Skeletal muscle tissue (tissue), 4 donors: ENCODE results near the gene ZNF304. TPM values are rescaled to one million over a fixed set of nuclear protein-coding genes. Genes with fewer than 3 reads are reported as not detected.
A peak's percentile ranks its signal among the peaks of the same experiment; 100 is the strongest.

Source experiments
- H3K27ac ChIP-seq: one replicate; pipeline ENCODE4 v1.7.0; 2013; ENCODE audit warnings: mild to moderate bottlenecking, low read depth, low read length, inconsistent platforms
- H3K27me3 ChIP-seq, 3 donors: one replicate each; pipeline ENCODE4 v1.7.0; 2013; ENCODE audit warnings: low read length in 3 of 3; ENCODE audit not compliant: control insufficient read depth in 3 of 3, insufficient read depth in 3 of 3
- H3K36me3 ChIP-seq, 3 donors: one replicate each; pipeline ENCODE4 v1.7.0; 2013; ENCODE audit warnings: low read length in 3 of 3; ENCODE audit not compliant: control insufficient read depth in 3 of 3, insufficient read depth in 3 of 3
- H3K4me1 ChIP-seq, 3 donors: one replicate each; pipeline ENCODE4 v1.7.0; 2013; ENCODE audit warnings: low read length in 3 of 3, mild to moderate bottlenecking in 3 of 3; ENCODE audit not compliant: control insufficient read depth in 3 of 3, insufficient read depth in 3 of 3
- H3K4me3 ChIP-seq, 3 donors: one replicate each; pipeline ENCODE4 v1.7.0; 2013; ENCODE audit warnings: low read length in 3 of 3
- H3K9ac ChIP-seq, 3 donors: one replicate each; pipeline ENCODE4 v1.7.0; 2013; ENCODE audit warnings: low read length in 3 of 3, mild to moderate bottlenecking in 3 of 3, moderate library complexity in 2 of 3, low read depth in 1 of 3
- H3K9me3 ChIP-seq, 3 donors: one replicate each; pipeline ENCODE4 v1.7.0; 2013; ENCODE audit warnings: low read length in 3 of 3; ENCODE audit not compliant: control insufficient read depth in 3 of 3
- total RNA-seq: library from RNA; depleted of rRNA; stranded (reverse); fragments of >200 nt; gene quantifications from one replicate; pipeline ENCODE4 v1.2.3, GENCODE V29; 2014
- donor health status: Osteomylitis.

The ZNF304 gene
- 16.2 TPM for total RNA-seq

- Histone ChIP-seq H3K27ac (peak within 1 kb of the TSS; percentile 88), H3K4me3 (peak within 1 kb of the TSS; percentile 90 to 100 (median 93)), H3K27me3 (no peaks in the 10 kb centered on the region), H3K9ac (peak within 1 kb of the TSS; percentile 97 to 99 (median 99)), H3K36me3 (peaks cover 30 to 37% (median 31%) of the 10 kb centered on the region in 3 donors), H3K4me1 (peaks cover 22 to 32% (median 25%) of the 10 kb centered on the region in 3 donors), H3K9me3 (peaks cover 0 to 5% (median 2%) of the 10 kb centered on the region in 3 donors)
These were observed at the start of gene ZNF304 for GRCh38 chr19:57350877-57351805. Gene ZNF304 (plus strand): TSS chr19:57351271. CDS start chr19:57351665, 394 bp downstream.

DNA sequence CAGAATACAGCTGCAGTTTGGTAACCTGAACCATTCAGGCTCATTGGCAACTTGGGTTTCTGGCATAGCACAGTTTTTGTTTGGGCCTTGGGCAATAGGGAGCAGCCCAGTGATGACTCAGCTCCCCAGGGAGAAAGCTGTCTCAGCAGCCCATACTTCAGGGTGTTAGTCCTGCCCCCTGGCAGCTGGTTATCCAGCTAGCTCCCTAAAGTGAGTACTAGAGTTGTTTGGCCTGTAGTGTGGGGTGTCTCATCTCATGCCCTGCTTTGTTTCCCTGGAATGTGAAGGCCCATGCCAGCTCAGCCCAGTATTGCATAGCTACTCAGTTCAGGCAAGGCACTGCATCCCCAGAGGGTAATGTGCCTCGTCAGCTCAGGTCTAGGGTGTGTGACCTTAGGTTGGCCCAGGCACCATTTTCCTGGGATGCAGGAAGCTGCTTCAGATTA is 49.0 kb upstream of the ZNF304 start:
- Histone ChIP-seq H3K36me3 (peaks cover 2 to 4% (median 3%) of the 10 kb centered on the region in 3 donors), H3K9ac (peak overlapping the region in 2 of 3 donors; percentile 17 to 25), H3K27me3 (no peaks in the 10 kb centered on the region)

DNA sequence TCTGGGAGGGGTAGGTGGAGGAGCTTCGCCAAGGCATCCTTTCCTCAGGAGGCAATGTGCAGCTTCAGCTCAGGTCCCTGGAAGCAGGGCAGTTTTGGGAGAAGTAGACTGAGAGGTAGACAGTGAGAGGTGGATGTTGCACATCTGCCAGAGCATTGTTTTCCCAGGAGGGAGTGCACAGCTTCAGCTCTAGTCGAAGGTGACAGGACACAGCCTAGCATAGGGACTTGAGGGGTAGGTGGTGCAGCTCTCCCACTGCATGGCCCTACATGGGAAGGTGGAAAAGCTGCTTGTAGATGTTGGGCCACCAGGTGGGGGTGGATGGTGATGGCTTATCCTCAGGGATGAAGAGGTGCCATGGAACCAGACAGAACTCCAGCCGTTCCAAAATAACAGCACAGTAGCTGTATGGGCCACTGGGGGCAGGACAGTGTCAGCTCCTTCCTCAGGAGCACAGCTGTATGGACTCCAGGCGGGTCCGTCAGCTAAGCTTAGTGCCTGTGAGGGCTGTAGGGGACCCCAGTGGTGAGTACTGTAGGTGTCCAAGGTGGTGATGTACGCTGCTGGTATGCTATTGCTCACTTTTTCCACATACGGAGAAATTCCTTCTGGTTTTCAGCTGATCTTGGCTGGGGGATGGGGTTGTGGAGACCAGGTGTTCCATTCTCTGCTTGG is 48.2 kb upstream of the ZNF304 start:
- peak overlapping the region; percentile 63 for H3K27ac ChIP-seq
- no peaks in the 10 kb centered on the region for H3K27me3 ChIP-seq
- peaks cover 2 to 4% (median 3%) of the 10 kb centered on the region in 3 donors for H3K36me3 ChIP-seq
- H3K9me3 ChIP-seq, result no peaks in the 10 kb centered on the region
- peak overlapping the region; percentile 17 to 60 (median 41) for H3K4me3 ChIP-seq
- H3K9ac ChIP-seq, result peak overlapping the region in 2 of 3 donors; percentile 20 to 47
- H3K4me1 ChIP-seq, result peaks cover 23 to 25% (median 24%) of the 10 kb centered on the region in 3 donors

More for the DNA sequence above, 49.0 kb upstream of the ZNF304 start:
- peak overlapping the region; percentile 17 to 60 (median 41) for H3K4me3 ChIP-seq
- peak overlapping the region; percentile 63 for H3K27ac ChIP-seq
- no peaks in the 10 kb centered on the region for H3K9me3 ChIP-seq
- H3K4me1 ChIP-seq, result peaks cover 23 to 25% (median 24%) of the 10 kb centered on the region in 3 donors

GRCh38 chr19:57305056-57305455 is 46.0 kb upstream of the ZNF304 start:
- Histone ChIP-seq H3K36me3 (peaks cover 2 to 8% (median 2%) of the 10 kb centered on the region in 3 donors), H3K27ac (no peak overlapping the region)

DNA sequence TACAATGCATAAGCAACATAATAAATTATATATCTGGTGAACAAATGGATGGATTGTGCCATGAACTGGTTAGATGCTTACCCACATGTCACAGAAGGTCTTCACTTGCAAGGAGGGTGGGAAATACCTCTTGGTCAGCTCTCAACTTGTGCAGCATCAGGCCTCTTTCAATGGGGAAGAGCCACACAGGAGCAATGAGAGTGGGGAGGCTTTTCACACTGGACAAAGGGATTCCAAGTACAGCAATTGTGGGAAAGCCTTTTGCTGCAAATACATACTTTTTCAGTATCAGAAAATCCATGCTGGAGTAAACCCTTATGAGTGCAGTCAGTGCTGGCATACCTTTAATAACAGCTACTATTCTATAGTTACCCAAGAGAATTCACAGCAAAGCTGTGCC is 42.6 kb upstream of the ZNF304 start:
- H3K9ac ChIP-seq, result no peak overlapping the region
- peaks cover 0 to under 1% (median 0%) of the 10 kb centered on the region in 3 donors for H3K4me1 ChIP-seq
- no peaks in the 10 kb centered on the region for H3K27me3 ChIP-seq
- no peak overlapping the region for H3K4me3 ChIP-seq
- peaks cover 0 to 2% (median 0%) of the 10 kb centered on the region in 3 donors for H3K9me3 ChIP-seq
- no peak overlapping the region for H3K27ac ChIP-seq
- H3K36me3 ChIP-seq, result peaks cover 0 to 4% (median 0%) of the 10 kb centered on the region in 3 donors

More at GRCh38 chr19:57305056-57305455, 46.0 kb upstream of the ZNF304 start:
- peak overlapping the region in 1 of 3 donors; percentile 2 for H3K9ac ChIP-seq
- H3K4me3 ChIP-seq, result no peak overlapping the region
- H3K9me3 ChIP-seq, result peaks cover 0 to 2% (median 0%) of the 10 kb centered on the region in 3 donors
- H3K27me3 ChIP-seq, result no peaks in the 10 kb centered on the region
- H3K4me1 ChIP-seq, result peaks cover 23 to 25% (median 24%) of the 10 kb centered on the region in 3 donors

DNA sequence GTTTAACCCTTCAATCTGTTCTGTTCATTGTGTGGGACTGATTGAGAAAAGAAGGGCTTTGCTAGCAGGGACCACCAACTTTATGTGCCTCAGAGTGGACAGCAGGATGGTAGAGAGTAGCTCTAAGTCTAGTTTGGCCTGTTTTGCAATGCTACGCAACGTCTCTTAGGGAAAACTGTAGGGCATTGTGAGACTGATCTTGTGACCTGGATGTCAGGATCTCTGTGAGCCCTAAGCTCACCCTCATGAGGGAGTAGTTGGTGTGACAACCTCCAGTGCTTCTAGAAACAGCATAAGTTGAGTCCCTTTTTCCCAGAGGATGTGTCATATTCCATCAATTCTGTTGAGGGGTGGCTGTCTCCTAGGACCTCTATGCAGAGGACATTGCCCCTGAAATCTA is 40.3 kb upstream of the ZNF304 start:
- H3K9me3 ChIP-seq, result peaks cover 0 to 2% (median 0%) of the 10 kb centered on the region in 3 donors
- H3K9ac ChIP-seq, result no peak overlapping the region
- no peaks in the 10 kb centered on the region for H3K4me1 ChIP-seq

DNA sequence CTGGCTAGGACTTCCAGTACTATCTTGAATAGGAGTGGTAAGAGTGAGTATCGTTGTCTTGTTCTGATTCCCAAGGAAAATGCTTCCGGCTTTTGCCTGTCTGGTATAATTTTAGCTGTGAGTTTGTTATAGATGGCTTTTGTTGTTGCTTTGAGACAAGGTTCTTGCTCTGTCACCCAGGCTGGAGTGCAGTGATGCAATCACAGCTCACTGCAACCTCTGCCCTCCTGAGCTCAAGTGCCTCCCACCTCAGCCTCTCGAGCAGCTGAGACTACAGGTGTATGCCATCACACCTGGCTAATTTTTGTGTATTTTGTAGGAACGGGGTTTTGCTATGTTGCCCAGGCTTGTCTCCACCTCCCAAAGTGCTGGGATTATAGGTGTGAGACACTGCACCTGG is 36.9 kb upstream of the ZNF304 start:
- H3K4me3 ChIP-seq, result no peak overlapping the region
- no peaks in the 10 kb centered on the region for H3K36me3 ChIP-seq
- H3K9me3 ChIP-seq, result no peaks in the 10 kb centered on the region
- no peak overlapping the region for H3K9ac ChIP-seq
- peaks cover 0 to 2% (median 0%) of the 10 kb centered on the region in 3 donors for H3K4me1 ChIP-seq
- H3K27me3 ChIP-seq, result no peaks in the 10 kb centered on the region
- H3K27ac ChIP-seq, result no peak overlapping the region

More for the DNA sequence above, 40.3 kb upstream of the ZNF304 start:
- Histone ChIP-seq H3K27ac (no peak overlapping the region), H3K27me3 (no peaks in the 10 kb centered on the region), H3K4me3 (no peak overlapping the region), H3K36me3 (peaks cover 0 to 4% (median 0%) of the 10 kb centered on the region in 3 donors)

DNA sequence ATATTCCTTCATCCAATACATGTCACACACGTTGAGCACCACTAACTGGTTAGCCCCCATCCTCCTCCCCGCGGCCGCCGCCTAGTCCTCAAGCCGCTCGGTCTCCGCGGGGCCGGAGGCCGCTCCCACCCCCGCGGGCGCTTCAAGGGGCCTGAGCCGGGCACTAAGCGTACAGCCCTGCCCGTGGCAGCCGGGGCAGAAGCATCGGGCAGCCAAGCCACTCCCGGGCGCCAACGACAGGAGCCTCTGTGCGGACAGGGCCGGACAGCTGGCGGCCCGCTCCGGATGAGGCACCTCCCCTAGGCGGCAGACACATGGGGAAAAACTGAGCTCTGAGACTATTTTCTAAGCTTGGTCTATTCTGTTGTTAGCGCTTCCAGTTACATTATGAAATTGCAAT is 33.6 kb upstream of the ZNF304 start:
- Histone ChIP-seq H3K4me1 (peaks cover 17 to 20% (median 17%) of the 10 kb centered on the region in 3 donors), H3K9me3 (no peaks in the 10 kb centered on the region), H3K9ac (peak overlapping the region in 2 of 3 donors; percentile 36 to 47), H3K4me3 (peak overlapping the region in 2 of 3 donors; percentile 30 to 33), H3K36me3 (no peaks in the 10 kb centered on the region), H3K27me3 (no peaks in the 10 kb centered on the region), H3K27ac (no peak overlapping the region)

- Histone ChIP-seq H3K9ac (peak overlapping the region; percentile 95 to 98 (median 96)), H3K27me3 (no peaks in the 10 kb centered on the region), H3K9me3 (no peaks in the 10 kb centered on the region), H3K4me1 (peaks cover 17 to 25% (median 22%) of the 10 kb centered on the region in 3 donors), H3K27ac (peak overlapping the region; percentile 91), H3K36me3 (peaks cover 14 to 16% (median 14%) of the 10 kb centered on the region in 3 donors), H3K4me3 (peak overlapping the region; percentile 84 to 91 (median 88))
These were observed 31.2 kb upstream of the ZNF304 start for GRCh38 chr19:57319869-57320179.
